ENCODE data around the gene CERS5.

The CERS5 gene

DNA sequence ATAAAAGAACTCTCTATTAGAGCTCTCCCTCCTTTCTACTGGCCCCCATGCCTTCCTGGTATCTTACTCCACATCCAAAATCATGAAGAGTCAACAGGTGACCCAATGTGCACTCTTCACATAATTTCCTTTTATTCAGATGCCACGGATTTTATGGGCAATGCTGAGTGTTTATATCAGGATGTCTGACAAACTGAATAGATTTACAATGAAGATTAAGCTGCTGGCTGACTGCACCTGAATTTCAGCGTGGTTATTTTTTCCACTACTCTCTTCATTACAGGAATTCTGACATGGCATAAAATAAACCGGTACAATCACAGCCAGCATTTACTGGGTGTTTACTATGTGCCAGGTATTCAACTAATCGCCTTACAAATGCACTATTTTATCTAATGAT lies 29.4 kb upstream of the CERS5 start:
- DNase-seq = no peak
- CTCF ChIA-PET = interaction anchor here (0.8 to 1.2 kb wide), 4 partner anchors 8 to 87 kb away, joined by 3 to 4 read pairs (median 3); no protein-coding TSS in a partner anchor
- Histone ChIP-seq H3K4me1 (ENCODE audit: control extremely low read depth in 1 of 4, control insufficient read depth in 4 of 4, insufficient read depth in 4 of 4, low read length in 3 of 4) (no peaks in the 10 kb centered on the region), H3K27ac (ENCODE audit: insufficient read depth in 1 of 2, low read depth in 1 of 2, low read length in 2 of 2, poor library complexity in 1 of 2, severe bottlenecking in 2 of 2) (no peak overlapping the region), H3K36me3 (ENCODE audit: control insufficient read depth in 4 of 4, insufficient read depth in 4 of 4, low read length in 3 of 4) (peaks cover 12 to 47% (median 18%) of the 10 kb centered on the region in 4 experiments), H3K4me3 (ENCODE audit: control insufficient read depth in 1 of 7, extremely low read depth in 1 of 7, insufficient read depth in 4 of 7, low read depth in 2 of 7, low read length in 6 of 7) (no peak overlapping the region), H3K27me3 (replicated peaks in 2 of 5; ENCODE audit: control insufficient read depth in 4 of 5, insufficient read depth in 5 of 5, low read length in 4 of 5) (no peaks in the 10 kb centered on the region), H3K9me3 (ENCODE audit: control extremely low read depth in 1 of 5, control insufficient read depth in 4 of 5, insufficient read depth in 2 of 5, low read depth in 1 of 5, low read length in 4 of 5) (no peaks in the 10 kb centered on the region)
- no CpG with 5 or more reads among the region's 4 CpGs for WGBS (ENCODE audit: insufficient coverage)
- POLR2A ChIA-PET = no interaction called here

DNA sequence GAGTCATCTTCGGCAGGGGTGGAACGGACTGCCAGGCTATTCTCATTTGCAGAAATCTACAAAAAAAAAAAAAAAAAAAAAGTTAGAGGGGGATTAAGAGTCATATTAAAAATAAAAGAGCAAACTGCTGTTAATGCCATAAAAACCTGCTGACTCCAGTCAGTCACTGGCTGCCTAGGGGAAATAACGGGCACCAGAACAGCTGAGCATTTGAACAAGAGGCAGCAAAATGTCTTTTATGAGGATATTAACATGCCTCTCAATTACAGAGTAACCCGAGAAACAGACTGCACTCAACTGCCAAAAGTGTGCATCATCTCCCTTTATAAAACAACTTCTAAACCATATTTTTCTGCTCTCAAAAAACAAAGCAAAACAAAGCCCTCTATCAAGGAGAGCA lies 28.7 kb upstream of the CERS5 start:
- no peaks in the 10 kb centered on the region for H3K27me3 ChIP-seq (replicated peaks in 2 of 5; ENCODE audit: control insufficient read depth in 4 of 5, insufficient read depth in 5 of 5, low read length in 4 of 5)
- ChIA-PET POLR2A (no interaction called here), CTCF (interaction anchor here (0.8 to 1.2 kb wide), 4 partner anchors 9 to 88 kb away, joined by 3 to 4 read pairs (median 3); no protein-coding TSS in a partner anchor)
- H3K27ac ChIP-seq (ENCODE audit: insufficient read depth in 1 of 2, low read depth in 1 of 2, low read length in 2 of 2, poor library complexity in 1 of 2, severe bottlenecking in 2 of 2) = no peak overlapping the region
- H3K4me3 ChIP-seq (ENCODE audit: control insufficient read depth in 1 of 7, extremely low read depth in 1 of 7, insufficient read depth in 4 of 7, low read depth in 2 of 7, low read length in 6 of 7) = no peak overlapping the region
- no peaks in the 10 kb centered on the region for H3K9me3 ChIP-seq (ENCODE audit: control extremely low read depth in 1 of 5, control insufficient read depth in 4 of 5, insufficient read depth in 2 of 5, low read depth in 1 of 5, low read length in 4 of 5)
- peaks cover 12 to 47% (median 20%) of the 10 kb centered on the region in 4 experiments for H3K36me3 ChIP-seq (ENCODE audit: control insufficient read depth in 4 of 4, insufficient read depth in 4 of 4, low read length in 3 of 4)
- no peaks in the 10 kb centered on the region for H3K4me1 ChIP-seq (ENCODE audit: control extremely low read depth in 1 of 4, control insufficient read depth in 4 of 4, insufficient read depth in 4 of 4, low read length in 3 of 4)
- WGBS (ENCODE audit: insufficient coverage) = 100% methylated on average over 2 of the region's 4 CpGs
- no peak for DNase-seq

DNA sequence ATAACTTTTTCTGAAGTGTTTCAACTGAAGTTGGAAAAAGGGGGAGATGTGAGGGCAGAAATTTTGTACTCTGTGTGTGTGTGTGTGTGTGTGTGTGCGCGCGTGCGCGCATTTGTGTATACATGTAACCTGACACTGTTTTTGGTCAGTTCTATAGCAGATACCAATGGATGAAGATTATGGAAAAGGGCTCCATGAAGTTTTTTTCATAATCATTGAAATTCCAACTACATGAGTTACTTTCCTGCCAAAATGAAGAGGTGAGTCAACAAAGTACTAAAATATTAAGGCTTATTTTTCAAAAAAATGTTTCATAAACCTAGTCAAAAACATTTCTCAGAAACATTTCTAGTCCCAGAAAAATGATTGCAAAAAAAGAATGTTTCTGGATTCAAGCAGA lies 25.7 kb upstream of the CERS5 start:
- POLR2A ChIA-PET = no interaction called here
- CTCF ChIA-PET = no interaction called here
- DNase-seq = no peak
- H3K4me1 ChIP-seq (ENCODE audit: control extremely low read depth in 1 of 4, control insufficient read depth in 4 of 4, insufficient read depth in 4 of 4, low read length in 3 of 4) = no peaks in the 10 kb centered on the region
- H3K4me3 ChIP-seq (ENCODE audit: control insufficient read depth in 1 of 7, extremely low read depth in 1 of 7, insufficient read depth in 4 of 7, low read depth in 2 of 7, low read length in 6 of 7) = no peak overlapping the region
- H3K36me3 ChIP-seq (ENCODE audit: control insufficient read depth in 4 of 4, insufficient read depth in 4 of 4, low read length in 3 of 4) = peaks cover 5 to 31% (median 13%) of the 10 kb centered on the region in 4 experiments
- no peaks in the 10 kb centered on the region for H3K9me3 ChIP-seq (ENCODE audit: control extremely low read depth in 1 of 5, control insufficient read depth in 4 of 5, insufficient read depth in 2 of 5, low read depth in 1 of 5, low read length in 4 of 5)
- no peak overlapping the region for H3K27ac ChIP-seq (ENCODE audit: insufficient read depth in 1 of 2, low read depth in 1 of 2, low read length in 2 of 2, poor library complexity in 1 of 2, severe bottlenecking in 2 of 2)
- WGBS (ENCODE audit: insufficient coverage) = no CpG with 5 or more reads among the region's 5 CpGs
- H3K27me3 ChIP-seq (replicated peaks in 2 of 5; ENCODE audit: control insufficient read depth in 4 of 5, insufficient read depth in 5 of 5, low read length in 4 of 5) = no peaks in the 10 kb centered on the region

DNA sequence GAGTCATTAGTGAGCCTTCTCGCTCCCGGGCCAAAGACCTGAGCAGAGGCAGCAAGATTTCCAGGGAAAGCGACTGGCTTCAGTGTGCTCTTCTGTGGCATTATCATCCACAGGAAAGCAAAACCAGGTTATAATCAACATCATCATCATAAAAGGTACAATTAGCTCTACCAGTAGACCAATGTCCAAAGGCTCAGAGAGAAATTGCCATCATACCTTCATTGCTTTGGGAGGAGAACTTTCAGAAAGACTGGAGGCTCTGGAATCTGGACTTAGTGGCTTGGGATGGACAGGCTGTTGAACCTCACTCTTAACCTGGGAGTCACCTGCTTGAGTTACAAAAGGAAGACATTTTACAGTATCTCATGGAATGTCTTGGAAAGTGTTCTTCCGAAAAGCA lies 25.1 kb upstream of the CERS5 start:
- no peak overlapping the region for H3K27ac ChIP-seq (ENCODE audit: insufficient read depth in 1 of 2, low read depth in 1 of 2, low read length in 2 of 2, poor library complexity in 1 of 2, severe bottlenecking in 2 of 2)
- peaks cover 5 to 29% (median 13%) of the 10 kb centered on the region in 4 experiments for H3K36me3 ChIP-seq (ENCODE audit: control insufficient read depth in 4 of 4, insufficient read depth in 4 of 4, low read length in 3 of 4)

DNA sequence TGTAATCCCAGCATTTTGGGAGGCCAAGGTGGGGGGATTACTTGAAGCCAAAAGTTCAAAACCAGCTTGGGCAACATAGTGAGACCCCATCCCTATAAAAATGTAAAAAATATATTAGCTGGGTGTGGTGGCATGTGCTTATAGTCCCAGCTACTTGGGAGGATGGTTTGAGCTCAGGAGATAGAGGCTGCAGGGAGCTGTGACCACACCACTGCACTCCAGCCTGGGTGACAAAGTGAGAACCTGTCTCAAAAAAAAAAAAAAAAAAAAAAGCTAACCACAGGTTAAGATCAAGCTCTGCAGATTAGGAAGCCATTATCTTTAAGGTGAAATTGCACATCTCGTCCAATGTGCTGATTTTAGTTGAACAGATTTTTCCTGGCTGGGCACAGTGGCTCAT lies 23.7 kb upstream of the CERS5 start:
- Histone ChIP-seq H3K27me3 (replicated peaks in 2 of 5; ENCODE audit: control insufficient read depth in 4 of 5, insufficient read depth in 5 of 5, low read length in 4 of 5) (no peaks in the 10 kb centered on the region), H3K9me3 (ENCODE audit: control extremely low read depth in 1 of 5, control insufficient read depth in 4 of 5, insufficient read depth in 2 of 5, low read depth in 1 of 5, low read length in 4 of 5) (no peaks in the 10 kb centered on the region), H3K4me1 (ENCODE audit: control extremely low read depth in 1 of 4, control insufficient read depth in 4 of 4, insufficient read depth in 4 of 4, low read length in 3 of 4) (no peaks in the 10 kb centered on the region), H3K4me3 (ENCODE audit: control insufficient read depth in 1 of 7, extremely low read depth in 1 of 7, insufficient read depth in 4 of 7, low read depth in 2 of 7, low read length in 6 of 7) (no peak overlapping the region), H3K27ac (ENCODE audit: insufficient read depth in 1 of 2, low read depth in 1 of 2, low read length in 2 of 2, poor library complexity in 1 of 2, severe bottlenecking in 2 of 2) (no peak overlapping the region), H3K36me3 (ENCODE audit: control insufficient read depth in 4 of 4, insufficient read depth in 4 of 4, low read length in 3 of 4) (peaks cover 5 to 24% (median 10%) of the 10 kb centered on the region in 4 experiments)
- WGBS (ENCODE audit: insufficient coverage) = 100% methylated on average over 1 of the region's 1 CpG
- POLR2A ChIA-PET = interaction anchor here (0.6 kb wide), 1 partner anchor 534 kb away, joined by 5 read pairs; no protein-coding TSS in a partner anchor
- CTCF ChIA-PET = interaction anchor here (0.9 to 1.2 kb wide), 2 partner anchors 13 to 123 kb away, joined by 3 to 4 read pairs; no protein-coding TSS in a partner anchor
- DNase-seq = no peak

More for the DNA sequence above, 25.1 kb upstream of the CERS5 start:
- no peaks in the 10 kb centered on the region for H3K4me1 ChIP-seq (ENCODE audit: control extremely low read depth in 1 of 4, control insufficient read depth in 4 of 4, insufficient read depth in 4 of 4, low read length in 3 of 4)
- H3K27me3 ChIP-seq (replicated peaks in 2 of 5; ENCODE audit: control insufficient read depth in 4 of 5, insufficient read depth in 5 of 5, low read length in 4 of 5) = no peaks in the 10 kb centered on the region
- no peak overlapping the region for H3K4me3 ChIP-seq (ENCODE audit: control insufficient read depth in 1 of 7, extremely low read depth in 1 of 7, insufficient read depth in 4 of 7, low read depth in 2 of 7, low read length in 6 of 7)
- DNase-seq = no peak
- no peaks in the 10 kb centered on the region for H3K9me3 ChIP-seq (ENCODE audit: control extremely low read depth in 1 of 5, control insufficient read depth in 4 of 5, insufficient read depth in 2 of 5, low read depth in 1 of 5, low read length in 4 of 5)
- ChIA-PET CTCF (no interaction called here), POLR2A (no interaction called here)
- 100% methylated on average over 3 of the region's 4 CpGs for WGBS (ENCODE audit: insufficient coverage)

DNA sequence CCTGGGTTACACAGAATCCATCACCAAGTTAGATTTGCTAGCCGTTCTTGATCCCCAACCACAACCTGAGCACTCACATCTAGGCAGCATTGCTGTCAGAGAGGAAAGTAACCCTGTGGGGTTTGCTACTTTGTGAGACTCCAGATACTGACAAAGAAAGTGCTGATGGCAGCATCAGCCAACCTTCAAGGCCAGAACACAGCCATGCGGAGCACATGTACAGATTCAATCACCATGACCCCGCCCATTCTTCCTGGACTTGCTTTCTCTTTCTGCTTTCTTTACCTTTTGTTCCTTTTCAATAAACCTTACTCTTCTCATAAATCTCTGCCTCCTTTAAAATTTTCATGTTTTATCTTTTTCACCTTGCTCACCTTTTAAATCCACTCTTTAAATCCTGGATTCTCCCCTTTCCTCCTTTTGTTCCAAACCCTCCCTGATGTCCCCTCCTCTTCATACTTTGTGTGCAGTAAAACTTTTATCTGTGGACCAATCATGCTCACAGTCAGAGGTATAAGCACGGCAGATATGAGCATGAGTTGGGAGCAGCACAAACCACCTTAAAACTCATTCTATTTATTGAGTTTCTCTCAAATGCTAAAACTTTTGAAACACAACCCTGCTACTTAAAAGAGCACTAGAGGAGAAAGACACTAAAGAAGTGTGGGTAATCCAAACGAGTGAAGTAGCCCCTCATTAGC lies 21.9 kb upstream of the CERS5 start:
- DNase-seq = no peak
- Histone ChIP-seq H3K4me3 (ENCODE audit: control insufficient read depth in 1 of 7, extremely low read depth in 1 of 7, insufficient read depth in 4 of 7, low read depth in 2 of 7, low read length in 6 of 7) (no peak overlapping the region), H3K9me3 (ENCODE audit: control extremely low read depth in 1 of 5, control insufficient read depth in 4 of 5, insufficient read depth in 2 of 5, low read depth in 1 of 5, low read length in 4 of 5) (no peaks in the 10 kb centered on the region), H3K27ac (ENCODE audit: insufficient read depth in 1 of 2, low read depth in 1 of 2, low read length in 2 of 2, poor library complexity in 1 of 2, severe bottlenecking in 2 of 2) (no peak overlapping the region), H3K4me1 (ENCODE audit: control extremely low read depth in 1 of 4, control insufficient read depth in 4 of 4, insufficient read depth in 4 of 4, low read length in 3 of 4) (no peaks in the 10 kb centered on the region), H3K27me3 (replicated peaks in 2 of 5; ENCODE audit: control insufficient read depth in 4 of 5, insufficient read depth in 5 of 5, low read length in 4 of 5) (no peaks in the 10 kb centered on the region), H3K36me3 (ENCODE audit: control insufficient read depth in 4 of 4, insufficient read depth in 4 of 4, low read length in 3 of 4) (peaks cover 5 to 22% (median 11%) of the 10 kb centered on the region in 4 experiments)
- 92% methylated on average over 2 of the region's 5 CpGs for WGBS (ENCODE audit: insufficient coverage)
- ChIA-PET POLR2A (no interaction called here), CTCF (interaction anchor here (0.6 kb wide), 1 partner anchor 27 kb away, joined by 3 read pairs; no protein-coding TSS in a partner anchor)

DNA sequence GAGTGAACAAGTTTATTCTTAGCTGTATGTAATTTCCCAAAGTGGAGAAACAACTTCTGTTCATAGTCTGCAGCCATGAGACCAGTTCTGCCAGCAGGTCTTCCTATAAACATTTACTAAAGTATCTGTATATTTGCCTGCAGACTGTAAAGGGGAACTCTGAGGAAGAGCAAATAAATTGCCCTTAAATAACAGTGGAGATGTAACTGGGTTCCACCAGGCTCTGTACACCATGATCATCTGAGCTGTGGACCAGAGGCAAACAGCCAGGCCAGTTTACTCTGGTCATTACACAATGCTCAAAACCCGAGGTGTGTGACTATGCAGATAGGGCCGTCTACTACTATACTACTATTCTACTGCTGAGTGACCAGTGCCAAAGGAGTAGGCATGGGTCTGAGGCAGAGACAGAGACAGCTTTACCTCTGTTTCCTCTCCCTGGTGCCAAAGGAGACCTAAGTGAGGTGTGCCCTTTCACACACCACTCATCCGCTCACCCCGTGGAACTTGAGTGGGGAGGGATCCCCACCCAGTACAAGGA lies 21.1 kb upstream of the CERS5 start:
- no peaks in the 10 kb centered on the region for H3K9me3 ChIP-seq (ENCODE audit: control extremely low read depth in 1 of 5, control insufficient read depth in 4 of 5, insufficient read depth in 2 of 5, low read depth in 1 of 5, low read length in 4 of 5)
- CTCF ChIA-PET = interaction anchor here (1.1 kb wide), 2 partner anchors 10 to 114 kb away, joined by 3 to 4 read pairs; no protein-coding TSS in a partner anchor
- peaks cover 5 to 24% (median 11%) of the 10 kb centered on the region in 4 experiments for H3K36me3 ChIP-seq (ENCODE audit: control insufficient read depth in 4 of 4, insufficient read depth in 4 of 4, low read length in 3 of 4)

More for the DNA sequence above, 21.1 kb upstream of the CERS5 start:
- POLR2A ChIA-PET = interaction anchor here (0.5 kb wide), 1 partner anchor 106 kb away, joined by 3 read pairs; no protein-coding TSS in a partner anchor
- Histone ChIP-seq H3K27me3 (replicated peaks in 2 of 5; ENCODE audit: control insufficient read depth in 4 of 5, insufficient read depth in 5 of 5, low read length in 4 of 5) (no peaks in the 10 kb centered on the region), H3K27ac (ENCODE audit: insufficient read depth in 1 of 2, low read depth in 1 of 2, low read length in 2 of 2, poor library complexity in 1 of 2, severe bottlenecking in 2 of 2) (no peak overlapping the region), H3K4me3 (ENCODE audit: control insufficient read depth in 1 of 7, extremely low read depth in 1 of 7, insufficient read depth in 4 of 7, low read depth in 2 of 7, low read length in 6 of 7) (no peak overlapping the region), H3K4me1 (ENCODE audit: control extremely low read depth in 1 of 4, control insufficient read depth in 4 of 4, insufficient read depth in 4 of 4, low read length in 3 of 4) (no peaks in the 10 kb centered on the region)
- WGBS (ENCODE audit: insufficient coverage) = 97% methylated on average over 4 of the region's 4 CpGs
- no peak for DNase-seq
